ENCODE data around the gene SIL1.
"Not testable (repeated sequence)": the region's sequence is repeated elsewhere in the genome, so short reads cannot be mapped to it uniquely, and the experiment has no call there.

Gene SIL1

GRCh38 chr5:139068494-139069151 is 129.5 kb downstream of the SIL1 start:
- no peak for DNase-seq (ENCODE audit: low read depth)

DNA sequence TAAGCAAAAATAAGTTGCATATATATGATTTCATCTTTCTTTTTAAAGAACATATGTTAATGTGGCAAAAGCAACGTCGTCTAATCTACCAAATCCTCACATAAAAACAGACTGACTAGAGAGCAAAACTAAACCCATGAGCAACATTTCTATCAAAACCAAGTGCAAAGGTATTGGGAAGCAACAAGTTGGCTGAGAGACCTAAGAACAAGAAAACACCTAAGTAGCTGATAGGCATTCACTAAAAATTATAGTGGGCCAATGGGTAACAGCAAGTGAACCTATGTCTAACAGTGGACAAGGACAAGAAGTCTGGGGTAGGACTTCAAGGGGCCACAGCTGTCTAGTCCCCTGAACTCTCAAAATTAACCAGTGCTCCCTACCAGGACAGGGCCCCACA is 130.1 kb downstream of the SIL1 start:
- no peak for DNase-seq (ENCODE audit: low read depth)

GRCh38 chr5:139065306-139065705 is 132.9 kb downstream of the SIL1 start:
- DNase-seq (ENCODE audit: low read depth) = peak; percentile 46

DNA sequence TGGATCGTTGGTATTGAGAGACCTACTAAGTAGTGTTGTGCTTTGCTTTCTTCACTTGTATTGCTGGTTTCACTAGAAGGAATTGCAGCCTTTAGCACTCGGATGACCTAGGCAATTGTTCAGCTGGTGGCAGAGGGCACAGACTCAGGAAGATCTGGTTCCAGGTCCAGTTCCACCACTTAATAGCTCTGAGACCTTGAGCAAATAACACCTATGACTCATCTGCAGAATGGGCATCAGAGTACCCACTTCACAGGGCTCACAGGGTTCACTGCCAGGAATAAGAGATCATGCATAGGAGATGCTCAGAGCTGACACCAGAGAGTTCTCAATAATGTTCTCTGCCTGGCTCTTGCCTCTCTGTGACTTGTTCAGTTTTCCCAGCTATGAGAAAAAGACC is 133.6 kb downstream of the SIL1 start:
- no peak for DNase-seq (ENCODE audit: low read depth)

GRCh38 chr5:139063664-139064054 is 134.5 kb downstream of the SIL1 start:
- DNase-seq (ENCODE audit: low read depth) = no peak

GRCh38 chr5:139062910-139063663 is 135.1 kb downstream of the SIL1 start:
- DNase-seq (ENCODE audit: low read depth) = no peak

GRCh38 chr5:139061856-139062255 is 136.3 kb downstream of the SIL1 start:
- peak; percentile 33 for DNase-seq (ENCODE audit: low read depth)

DNA sequence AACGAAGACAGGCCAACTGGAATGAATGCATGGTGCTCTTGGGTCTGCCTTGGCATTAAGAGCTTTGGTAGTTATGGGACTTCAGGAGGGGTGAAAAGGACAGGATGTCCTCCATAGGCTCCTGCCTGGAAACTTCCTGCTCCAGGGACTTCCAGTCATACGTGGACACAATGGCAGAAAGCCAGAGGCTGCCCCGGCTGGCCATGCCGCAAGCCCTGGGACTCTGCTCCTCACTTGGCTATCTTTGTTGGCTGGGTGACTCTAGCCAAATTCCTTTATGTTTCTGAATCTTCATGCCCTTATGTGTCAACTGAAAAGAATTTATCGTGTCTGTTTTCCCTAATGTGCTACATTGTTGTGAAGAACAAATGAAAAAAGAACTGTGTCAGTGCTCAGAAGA is 136.9 kb downstream of the SIL1 start:
- DNase-seq (ENCODE audit: low read depth) = peak; percentile 73

DNA sequence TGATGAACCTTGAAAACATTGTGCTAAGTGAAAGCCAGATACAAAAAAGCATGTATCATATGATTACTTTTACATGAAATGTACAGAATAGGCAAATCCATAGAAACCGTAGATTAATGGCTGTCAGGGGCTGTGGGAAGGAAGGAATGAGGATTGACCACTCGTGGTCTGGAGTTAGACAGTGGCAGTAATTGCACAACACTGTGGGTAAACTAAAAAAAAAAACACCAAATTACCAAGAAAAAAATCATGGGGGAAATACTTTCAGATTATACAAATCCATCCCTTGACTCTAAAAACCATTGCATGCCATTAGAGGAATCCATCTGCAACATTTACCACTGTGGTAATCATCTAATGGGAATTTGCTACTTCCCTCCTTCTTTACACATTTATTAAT is 140.0 kb downstream of the SIL1 start:
- DNase-seq (ENCODE audit: low read depth) = peak; percentile 69

DNA sequence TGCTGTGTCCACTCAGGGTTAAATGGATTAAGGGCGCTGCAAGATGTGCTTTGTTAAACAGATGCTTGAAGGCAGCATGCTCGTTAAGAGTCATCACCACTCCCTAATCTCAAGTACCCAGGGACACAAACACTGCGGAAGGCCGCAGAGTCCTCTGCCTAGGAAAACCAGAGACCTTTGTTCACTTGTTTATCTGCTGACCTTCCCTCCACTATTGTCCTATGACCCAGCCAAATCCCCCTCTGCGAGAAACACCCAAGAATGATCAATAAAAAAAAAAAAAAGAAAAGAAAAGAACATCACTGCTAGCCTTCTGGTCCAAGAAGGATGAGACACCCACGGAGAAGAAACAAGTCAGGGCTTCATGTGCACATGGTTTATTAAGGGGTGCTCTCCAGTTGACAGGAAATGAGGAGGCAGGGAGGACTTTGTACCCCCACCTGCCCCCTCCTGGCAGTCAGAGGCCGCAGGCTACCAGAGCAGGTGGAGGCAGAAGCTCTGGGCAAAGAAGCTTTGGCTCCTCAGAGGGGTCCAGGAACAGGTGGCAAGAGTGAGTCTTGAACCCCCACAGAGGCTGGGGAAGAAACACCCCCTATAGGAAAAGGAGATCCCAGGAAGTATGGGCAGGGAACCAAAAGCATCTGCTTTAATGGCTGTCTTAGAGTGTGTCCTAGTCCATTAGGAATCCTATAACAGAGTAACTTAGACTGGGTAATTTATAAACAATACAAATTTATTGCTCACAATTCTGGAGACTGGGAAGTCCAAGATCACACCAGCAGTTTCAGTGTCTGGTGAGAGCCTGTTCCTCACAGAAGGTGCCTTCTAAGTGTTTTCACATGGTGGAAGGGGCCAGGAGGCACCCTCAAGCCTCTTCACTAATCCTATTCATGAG is 140.9 kb downstream of the SIL1 start:
- not testable (repeated sequence) for DNase-seq (ENCODE audit: low read depth)

DNA sequence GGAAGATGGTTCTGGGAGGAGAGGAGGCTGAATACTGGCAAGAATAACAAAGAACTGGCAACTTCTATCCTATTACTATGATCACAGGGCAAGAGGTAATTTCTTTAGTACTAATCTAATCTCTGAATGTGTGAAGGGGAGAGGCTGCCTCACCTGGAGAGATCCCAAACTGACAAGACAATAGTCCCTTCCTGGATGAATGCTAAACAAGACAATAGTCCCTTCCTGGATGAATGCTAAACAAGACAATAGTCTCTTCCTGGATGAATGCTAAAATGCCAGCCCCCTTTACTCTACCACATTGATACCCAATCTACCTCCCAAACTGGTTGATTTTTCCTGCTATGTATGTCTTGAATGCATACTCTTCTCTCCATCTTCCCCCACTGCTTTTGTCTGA is 145.2 kb downstream of the SIL1 start:
- DNase-seq (ENCODE audit: low read depth) = no peak

- DNase-seq (ENCODE audit: low read depth) = no peak
Measured at GRCh38 chr5:139051392-139051791, 146.8 kb downstream of the SIL1 start.

GRCh38 chr5:139050432-139050831 is 147.7 kb downstream of the SIL1 start:
- DNase-seq (ENCODE audit: low read depth) = no peak

GRCh38 chr5:139049780-139050179 is 148.4 kb downstream of the SIL1 start:
- DNase-seq (ENCODE audit: low read depth) = no peak

DNA sequence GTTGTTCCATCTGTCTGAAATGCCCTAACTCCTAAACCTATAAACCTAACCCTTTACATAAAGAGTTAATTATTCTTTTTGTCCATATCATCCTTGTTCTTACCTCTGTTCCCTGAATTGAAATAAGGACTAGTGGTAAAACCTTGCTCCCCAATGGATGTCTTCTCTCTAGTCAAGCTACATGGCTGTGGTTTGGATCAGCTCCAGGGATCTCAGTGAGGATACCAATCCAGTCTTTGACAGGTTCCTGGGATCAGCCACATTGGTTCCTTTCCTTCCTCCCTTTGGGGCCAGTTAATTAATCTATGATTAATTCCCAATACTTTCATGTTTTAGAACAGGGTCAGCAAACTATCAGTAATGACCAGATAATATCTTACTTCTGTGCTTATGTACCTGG is 151.6 kb downstream of the SIL1 start:
- DNase-seq (ENCODE audit: low read depth) = peak; percentile 48

- DNase-seq (ENCODE audit: low read depth) = peak; percentile 18
Measured at GRCh38 chr5:139043157-139043905, 154.8 kb downstream of the SIL1 start.

- no peak for DNase-seq (ENCODE audit: low read depth)
Measured at GRCh38 chr5:139040081-139040480, 158.1 kb downstream of the SIL1 start.

GRCh38 chr5:139038613-139039305 is 159.4 kb downstream of the SIL1 start:
- no peak for DNase-seq (ENCODE audit: low read depth)

- DNase-seq (ENCODE audit: low read depth) = peak; percentile 20
Measured at GRCh38 chr5:139037732-139038131, 160.4 kb downstream of the SIL1 start.

DNA sequence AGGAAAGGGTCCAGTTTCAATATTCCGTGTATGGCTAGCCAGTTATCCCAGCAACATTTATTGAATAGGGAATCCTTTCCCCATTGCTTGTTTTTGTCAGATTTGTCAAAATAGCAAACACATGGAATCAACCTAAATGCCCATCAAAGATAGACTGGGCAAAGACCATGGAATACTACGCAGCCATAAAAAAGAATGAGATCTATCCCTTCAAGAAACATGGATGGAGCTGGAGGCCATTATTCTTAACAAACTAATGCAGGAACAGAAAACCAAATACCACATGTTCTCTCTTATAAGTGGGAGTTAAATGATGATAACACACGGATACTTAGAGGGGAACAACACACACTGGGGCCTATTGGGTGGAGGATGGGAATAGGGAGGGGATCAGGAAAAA is 161.8 kb downstream of the SIL1 start:
- DNase-seq (ENCODE audit: low read depth) = not testable (repeated sequence)

DNA sequence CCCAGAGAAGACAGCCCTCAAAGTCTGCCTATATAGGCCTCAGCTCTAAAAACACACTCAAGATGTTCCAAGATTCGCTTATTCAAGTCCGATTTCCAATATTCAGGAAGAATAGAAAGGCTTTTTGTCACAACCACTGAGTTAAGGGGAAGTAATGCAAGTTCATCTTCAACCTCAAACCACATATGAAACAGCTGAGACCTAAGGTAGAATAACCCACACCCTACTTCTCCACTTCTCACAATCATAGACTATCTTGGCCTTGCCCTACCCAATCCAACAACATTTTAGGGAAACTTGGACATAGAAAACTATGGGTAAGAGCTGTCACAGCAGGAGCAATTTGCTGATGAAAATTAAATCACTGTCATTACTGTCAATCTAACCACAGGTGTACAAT is 171.0 kb downstream of the SIL1 start:
- DNase-seq (ENCODE audit: low read depth) = no peak
